ENCODE measurements around the gene SCAMP2. TPM values are rescaled to one million over a fixed set of nuclear protein-coding genes. Genes with fewer than 3 reads are reported as not detected.

SCAMP2 gene
- total and polyA plus RNA-seq, 10 of the 15 experiments (the other 5 are each of a cell fraction or from before 2014, with no cell fraction given) = 10.9 to 158 (median 99.6) TPM

DNA sequence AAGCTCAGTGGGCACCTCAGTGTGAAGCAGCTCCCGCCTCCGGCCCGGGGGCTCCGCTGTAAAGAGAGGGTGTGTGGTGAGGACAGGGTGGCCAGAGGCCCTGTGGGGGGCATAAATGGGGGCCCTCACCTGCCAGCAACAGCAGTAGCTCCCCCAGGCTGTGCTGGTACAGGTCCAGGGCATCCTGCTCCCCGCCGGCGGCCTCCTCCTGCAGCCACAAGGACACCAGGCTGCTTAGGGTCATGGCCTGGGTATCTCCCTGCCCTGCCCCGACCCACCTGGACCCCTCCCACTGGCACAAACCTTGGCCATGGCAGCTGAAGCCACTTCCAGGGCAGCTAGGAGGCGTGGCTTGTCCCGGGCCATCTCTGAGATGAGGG is 35.0 kb downstream of the SCAMP2 start (continued):
- TF ChIP-seq BMI1 (IDR thresholded peaks at IDR 0.05; ENCODE audit: borderline replicate concordance) (no peak), NR2F1 (conservative IDR thresholded peaks at IDR 0.05) (no peak), NFYA (IDR thresholded peaks at IDR 0.05; ENCODE audit: borderline replicate concordance, low read depth, low read length) (no peak)
- TF ChIP-seq, protein P1, sequence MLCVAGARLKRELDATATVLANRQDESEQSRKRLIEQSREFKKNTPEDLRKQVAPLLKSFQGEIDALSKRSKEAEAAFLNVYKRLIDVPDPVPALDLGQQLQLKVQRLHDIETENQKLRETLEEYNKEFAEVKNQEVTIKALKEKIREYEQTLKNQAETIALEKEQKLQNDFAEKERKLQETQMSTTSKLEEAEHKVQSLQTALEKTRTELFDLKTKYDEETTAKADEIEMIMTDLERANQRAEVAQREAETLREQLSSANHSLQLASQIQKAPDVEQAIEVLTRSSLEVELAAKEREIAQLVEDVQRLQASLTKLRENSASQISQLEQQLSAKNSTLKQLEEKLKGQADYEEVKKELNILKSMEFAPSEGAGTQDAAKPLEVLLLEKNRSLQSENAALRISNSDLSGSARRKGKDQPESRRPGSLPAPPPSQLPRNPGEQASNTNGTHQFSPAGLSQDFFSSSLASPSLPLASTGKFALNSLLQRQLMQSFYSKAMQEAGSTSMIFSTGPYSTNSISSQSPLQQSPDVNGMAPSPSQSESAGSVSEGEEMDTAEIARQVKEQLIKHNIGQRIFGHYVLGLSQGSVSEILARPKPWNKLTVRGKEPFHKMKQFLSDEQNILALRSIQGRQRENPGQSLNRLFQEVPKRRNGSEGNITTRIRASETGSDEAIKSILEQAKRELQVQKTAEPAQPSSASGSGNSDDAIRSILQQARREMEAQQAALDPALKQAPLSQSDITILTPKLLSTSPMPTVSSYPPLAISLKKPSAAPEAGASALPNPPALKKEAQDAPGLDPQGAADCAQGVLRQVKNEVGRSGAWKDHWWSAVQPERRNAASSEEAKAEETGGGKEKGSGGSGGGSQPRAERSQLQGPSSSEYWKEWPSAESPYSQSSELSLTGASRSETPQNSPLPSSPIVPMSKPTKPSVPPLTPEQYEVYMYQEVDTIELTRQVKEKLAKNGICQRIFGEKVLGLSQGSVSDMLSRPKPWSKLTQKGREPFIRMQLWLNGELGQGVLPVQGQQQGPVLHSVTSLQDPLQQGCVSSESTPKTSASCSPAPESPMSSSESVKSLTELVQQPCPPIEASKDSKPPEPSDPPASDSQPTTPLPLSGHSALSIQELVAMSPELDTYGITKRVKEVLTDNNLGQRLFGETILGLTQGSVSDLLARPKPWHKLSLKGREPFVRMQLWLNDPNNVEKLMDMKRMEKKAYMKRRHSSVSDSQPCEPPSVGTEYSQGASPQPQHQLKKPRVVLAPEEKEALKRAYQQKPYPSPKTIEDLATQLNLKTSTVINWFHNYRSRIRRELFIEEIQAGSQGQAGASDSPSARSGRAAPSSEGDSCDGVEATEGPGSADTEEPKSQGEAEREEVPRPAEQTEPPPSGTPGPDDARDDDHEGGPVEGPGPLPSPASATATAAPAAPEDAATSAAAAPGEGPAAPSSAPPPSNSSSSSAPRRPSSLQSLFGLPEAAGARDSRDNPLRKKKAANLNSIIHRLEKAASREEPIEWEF (IDR thresholded peaks at IDR 0.05; ENCODE audit: insufficient replicate concordance, low read depth, low read length) = no peak
- TF ChIP-seq, protein P2, sequence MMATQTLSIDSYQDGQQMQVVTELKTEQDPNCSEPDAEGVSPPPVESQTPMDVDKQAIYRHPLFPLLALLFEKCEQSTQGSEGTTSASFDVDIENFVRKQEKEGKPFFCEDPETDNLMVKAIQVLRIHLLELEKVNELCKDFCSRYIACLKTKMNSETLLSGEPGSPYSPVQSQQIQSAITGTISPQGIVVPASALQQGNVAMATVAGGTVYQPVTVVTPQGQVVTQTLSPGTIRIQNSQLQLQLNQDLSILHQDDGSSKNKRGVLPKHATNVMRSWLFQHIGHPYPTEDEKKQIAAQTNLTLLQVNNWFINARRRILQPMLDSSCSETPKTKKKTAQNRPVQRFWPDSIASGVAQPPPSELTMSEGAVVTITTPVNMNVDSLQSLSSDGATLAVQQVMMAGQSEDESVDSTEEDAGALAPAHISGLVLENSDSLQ (IDR thresholded peaks at IDR 0.05) = no peak
